Vagina (tissue), 2 donors: ENCODE measurements around the gene DNAJC16. TPM values are rescaled to one million over a fixed set of nuclear protein-coding genes. Genes with fewer than 3 reads are reported as not detected.
A peak's percentile ranks its signal among the peaks of the same experiment; 100 is the strongest.

Experiments used
- DNase-seq, 2 donors: peaks; one replicate each; pipeline ENCODE4 v3.0.0-alpha.2; 2017; ENCODE audit errors: extremely low spot score in 2 of 2
- H3K27ac ChIP-seq: fragments of 200-600 bp; sonication (generic); one replicate; pipeline ENCODE4 v1.5.1; 2019
- H3K27me3 ChIP-seq: fragments of 200-600 bp; sonication (generic); one replicate; pipeline ENCODE4 v1.5.1; 2019
- H3K36me3 ChIP-seq, 2 donors: fragments of 200-600 bp; sonication (generic); one replicate each; pipeline ENCODE4 v1.5.1; 2017 to 2019
- H3K4me1 ChIP-seq: fragments of 200-600 bp; sonication (generic); one replicate; pipeline ENCODE4 v1.5.1; 2019
- H3K4me3 ChIP-seq, 2 donors: fragments of 200-600 bp; sonication (generic); 1 replicate in 1 of 2; 2 replicates in 1 of 2; pipeline ENCODE4 v1.5.1; 2016 to 2019
- H3K9me3 ChIP-seq: fragments of 200-600 bp; sonication (generic); one replicate; pipeline ENCODE4 v1.5.1; 2019
- POLR2A ChIP-seq, 2 donors: fragments of 450-650 bp; IDR thresholded peaks; one replicate each; pipeline ENCODE4 v1.6.1; 2017; ENCODE audit warnings: antibody characterized with exemption in 2 of 2, mild to moderate bottlenecking in 2 of 2, moderate library complexity in 2 of 2
- POLR2AphosphoS5 ChIP-seq, 2 donors: sonication (generic); formaldehyde crosslinking; IDR thresholded peaks; one replicate each; pipeline ENCODE4 v1.9.0; 2017; ENCODE audit warnings: antibody characterized with exemption in 2 of 2, mild to moderate bottlenecking in 2 of 2, low read depth in 1 of 2; ENCODE audit not compliant: insufficient read depth in 1 of 2
- intact Hi-C: fragments of 100-400 bp; cut with DNase I; formaldehyde crosslinking; loops from one replicate; pipeline ENCODE4 v1.15.1; 2023
- small RNA-seq: library from RNA; depleted of rRNA; stranded (forward); fragments of <200 nt; gene quantifications from one replicate; pipeline ENCODE3, GENCODE V24; 2016
- total RNA-seq: library from RNA; depleted of rRNA; stranded (reverse); fragments of >200 nt; gene quantifications from one replicate; pipeline ENCODE4 v1.2.3, GENCODE V29; 2016
- TF ChIP-seq, protein P1 (sequence below), 3 experiments: fragments of 450-650 bp in 2 of 3; fragments of 200-600 bp in 1 of 3; sonication (generic) in 1 of 3; IDR thresholded peaks; one replicate each; pipeline ENCODE4 v1.5.1; 2017 to 2019; ENCODE audit warnings: antibody characterized with exemption in 3 of 3, mild to moderate bottlenecking in 2 of 3, moderate library complexity in 2 of 3

The DNAJC16 gene
- total RNA-seq, 1 donor from 2014 or later: 29.5 TPM

DNA sequence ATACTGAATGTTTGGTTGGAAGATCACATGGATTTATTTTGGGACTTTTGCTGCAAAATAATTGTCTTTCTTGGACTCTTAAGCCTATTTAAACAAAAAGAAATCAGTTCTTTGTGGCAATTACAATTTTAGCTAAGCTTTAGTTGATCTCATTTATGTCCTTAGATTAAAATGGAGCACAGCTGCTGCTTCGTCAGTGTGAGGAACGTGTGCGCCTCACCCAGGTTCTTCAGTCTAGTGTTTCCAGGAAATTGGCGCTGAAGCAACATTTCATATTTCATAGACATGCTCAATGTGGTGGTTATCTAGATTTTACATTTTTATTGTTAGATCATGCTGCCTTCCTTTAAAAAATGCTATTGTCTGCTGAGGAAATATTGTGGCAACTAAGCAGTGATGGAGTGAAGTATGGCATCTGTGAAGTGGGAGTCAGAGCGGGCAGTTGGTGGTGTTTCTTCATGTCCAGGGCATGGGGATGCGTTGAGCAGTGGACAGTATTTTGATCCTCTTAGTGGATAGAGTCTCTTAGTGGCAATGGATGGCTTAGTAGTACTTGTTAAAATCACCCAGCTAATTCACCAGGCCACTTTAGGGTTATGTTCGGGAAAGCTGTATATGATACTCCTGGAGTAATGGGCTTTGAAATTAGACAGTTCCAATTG lies 96.2 kb downstream of the DNAJC16 start:
- Histone ChIP-seq H3K4me3 (no peak overlapping the region), H3K9me3 (no peaks in the 10 kb centered on the region), H3K27ac (peak overlapping the region; percentile 30), H3K36me3 (peaks cover 0 to 8% of the 10 kb centered on the region in 2 donors), H3K4me1 (peaks cover 75% of the 10 kb centered on the region), H3K27me3 (no peaks in the 10 kb centered on the region)
- intact Hi-C loops: no loop called here
- TF ChIP-seq, protein P1, sequence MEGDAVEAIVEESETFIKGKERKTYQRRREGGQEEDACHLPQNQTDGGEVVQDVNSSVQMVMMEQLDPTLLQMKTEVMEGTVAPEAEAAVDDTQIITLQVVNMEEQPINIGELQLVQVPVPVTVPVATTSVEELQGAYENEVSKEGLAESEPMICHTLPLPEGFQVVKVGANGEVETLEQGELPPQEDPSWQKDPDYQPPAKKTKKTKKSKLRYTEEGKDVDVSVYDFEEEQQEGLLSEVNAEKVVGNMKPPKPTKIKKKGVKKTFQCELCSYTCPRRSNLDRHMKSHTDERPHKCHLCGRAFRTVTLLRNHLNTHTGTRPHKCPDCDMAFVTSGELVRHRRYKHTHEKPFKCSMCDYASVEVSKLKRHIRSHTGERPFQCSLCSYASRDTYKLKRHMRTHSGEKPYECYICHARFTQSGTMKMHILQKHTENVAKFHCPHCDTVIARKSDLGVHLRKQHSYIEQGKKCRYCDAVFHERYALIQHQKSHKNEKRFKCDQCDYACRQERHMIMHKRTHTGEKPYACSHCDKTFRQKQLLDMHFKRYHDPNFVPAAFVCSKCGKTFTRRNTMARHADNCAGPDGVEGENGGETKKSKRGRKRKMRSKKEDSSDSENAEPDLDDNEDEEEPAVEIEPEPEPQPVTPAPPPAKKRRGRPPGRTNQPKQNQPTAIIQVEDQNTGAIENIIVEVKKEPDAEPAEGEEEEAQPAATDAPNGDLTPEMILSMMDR (IDR thresholded peaks at IDR 0.05): no peak
- TF ChIP-seq POLR2A (IDR thresholded peaks at IDR 0.05): no peak
- no peak for TF ChIP-seq POLR2AphosphoS5 (IDR thresholded peaks at IDR 0.05; ENCODE audit: insufficient read depth in 1 of 2, low read depth in 1 of 2)
- no peak for DNase-seq

DNA sequence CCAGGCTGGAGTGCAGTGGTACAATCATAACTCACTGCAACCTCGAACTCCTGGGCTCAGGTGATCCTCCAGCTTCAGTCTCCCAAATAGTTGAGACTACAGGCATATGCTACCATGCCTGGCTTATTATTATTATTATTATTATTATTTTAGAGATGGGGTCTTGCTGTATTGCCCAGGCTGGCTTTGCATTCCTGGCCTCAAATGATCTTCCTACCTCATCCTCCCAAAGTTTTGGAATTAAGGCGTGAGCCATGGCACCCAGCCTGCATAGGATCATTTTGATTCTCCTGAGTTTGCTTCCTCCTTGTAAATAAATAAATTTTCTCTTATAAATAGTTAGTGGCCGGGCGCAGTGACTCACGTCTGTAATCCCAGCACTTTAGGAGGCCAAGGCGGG lies 96.8 kb downstream of the DNAJC16 start:
- intact Hi-C loops: no loop called here
- Histone ChIP-seq H3K27ac (no peak overlapping the region), H3K4me1 (peaks cover 81% of the 10 kb centered on the region)

DNA sequence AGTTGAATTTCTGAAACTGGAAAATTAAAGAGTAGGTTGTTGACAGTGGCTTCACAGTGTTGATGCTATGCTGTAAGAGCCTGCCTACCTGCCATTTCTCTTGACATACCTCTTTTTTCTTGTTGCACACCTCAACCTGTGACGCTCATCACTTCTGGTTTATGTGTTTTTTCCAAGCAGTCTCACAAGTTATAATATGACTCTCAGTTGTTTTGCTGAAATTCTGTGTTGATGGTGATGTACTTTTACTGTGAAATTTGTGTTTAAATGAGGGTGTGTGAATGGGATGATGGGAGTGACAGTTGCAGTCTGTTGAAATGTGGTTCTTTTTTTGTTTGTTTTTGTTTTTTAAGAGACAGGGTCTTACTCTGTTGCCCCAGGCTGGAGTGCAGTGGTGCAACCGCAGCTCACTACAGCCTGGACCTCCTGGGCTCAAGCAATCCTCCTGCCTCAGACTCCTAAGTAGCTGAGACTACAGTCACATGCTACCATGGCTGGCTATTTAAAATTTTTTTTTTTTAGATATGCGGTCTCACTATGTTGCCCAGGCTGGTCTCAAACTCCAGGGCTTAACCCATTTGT lies 97.6 kb downstream of the DNAJC16 start:
- peaks cover 0 to 8% of the 10 kb centered on the region in 2 donors for H3K36me3 ChIP-seq
- H3K27me3 ChIP-seq: no peaks in the 10 kb centered on the region
- no peak for TF ChIP-seq POLR2AphosphoS5 (IDR thresholded peaks at IDR 0.05; ENCODE audit: insufficient read depth in 1 of 2, low read depth in 1 of 2)
- TF ChIP-seq, protein P1 (IDR thresholded peaks at IDR 0.05): no peak
- TF ChIP-seq POLR2A (IDR thresholded peaks at IDR 0.05): no peak
- H3K4me1 ChIP-seq: peaks cover 79% of the 10 kb centered on the region
- no peak overlapping the region for H3K4me3 ChIP-seq
- intact Hi-C loops: no loop called here
- H3K9me3 ChIP-seq: no peaks in the 10 kb centered on the region
- no peak overlapping the region for H3K27ac ChIP-seq
- DNase-seq: no peak

More for the DNA sequence above, 96.8 kb downstream of the DNAJC16 start:
- Histone ChIP-seq H3K4me3 (no peak overlapping the region), H3K9me3 (no peaks in the 10 kb centered on the region), H3K27me3 (no peaks in the 10 kb centered on the region), H3K36me3 (peaks cover 0 to 8% of the 10 kb centered on the region in 2 donors)
- no peak for TF ChIP-seq POLR2AphosphoS5 (IDR thresholded peaks at IDR 0.05; ENCODE audit: insufficient read depth in 1 of 2, low read depth in 1 of 2)
- TF ChIP-seq, protein P1 (IDR thresholded peaks at IDR 0.05): no peak
- no peak for TF ChIP-seq POLR2A (IDR thresholded peaks at IDR 0.05)
- no peak for DNase-seq

DNA sequence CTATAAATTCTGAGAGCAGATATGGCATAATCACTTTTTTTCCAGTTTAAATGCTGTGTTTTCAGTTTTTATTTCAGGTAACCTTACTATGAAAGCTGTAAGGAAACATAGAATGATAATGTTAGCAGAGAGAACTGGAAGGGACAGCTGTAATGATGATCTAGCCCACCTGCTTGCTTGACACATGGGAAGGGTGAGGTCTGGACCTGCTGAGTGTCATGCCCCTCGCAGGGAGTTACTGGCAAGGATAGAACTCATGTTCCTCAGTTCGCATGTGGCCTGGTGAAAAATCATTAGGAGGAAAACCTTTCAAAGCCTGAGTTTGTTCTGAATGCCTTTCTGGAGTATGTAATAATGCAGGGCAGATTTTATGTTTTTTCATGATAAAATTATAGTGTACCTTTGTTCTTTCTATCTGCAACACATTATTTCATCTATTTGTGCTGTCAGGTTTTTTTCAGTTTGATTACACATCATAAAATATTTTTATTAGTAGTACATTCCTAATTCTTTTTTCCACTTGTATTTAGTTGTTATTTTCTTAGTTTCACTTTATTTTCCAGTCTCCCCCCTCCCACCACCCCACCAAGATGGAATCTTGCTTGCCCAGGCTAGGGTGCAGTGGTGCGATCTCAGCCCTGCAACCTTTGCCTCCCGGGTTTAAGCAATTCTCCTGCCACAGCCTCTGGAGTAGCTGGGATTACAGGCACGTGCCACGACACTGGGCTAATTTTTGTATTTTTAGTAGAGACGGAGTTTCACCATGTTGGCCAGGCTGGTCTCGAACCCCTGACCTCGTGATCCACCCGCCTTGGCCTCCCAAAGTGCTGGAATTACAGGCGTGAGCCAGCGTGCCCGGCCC lies 98.6 kb downstream of the DNAJC16 start:
- Histone ChIP-seq H3K9me3 (no peaks in the 10 kb centered on the region), H3K4me3 (no peak overlapping the region), H3K36me3 (peaks cover 0 to 9% of the 10 kb centered on the region in 2 donors), H3K4me1 (peaks cover 69% of the 10 kb centered on the region), H3K27ac (no peak overlapping the region), H3K27me3 (no peaks in the 10 kb centered on the region)
- no peak for DNase-seq
- intact Hi-C loops: no loop called here
- TF ChIP-seq POLR2A (IDR thresholded peaks at IDR 0.05) (no peak), POLR2AphosphoS5 (IDR thresholded peaks at IDR 0.05; ENCODE audit: insufficient read depth in 1 of 2, low read depth in 1 of 2) (no peak)
- TF ChIP-seq, protein P1 (IDR thresholded peaks at IDR 0.05): no peak

Small RNAs within 50 kb of the gene (small RNA-seq; reads per million reads assigned to genes)
- gene CD24P1 (not detected), gene RNU7-179P (not detected), gene SCARNA21B (not detected)

Other genes with a start within 250 kb of the DNAJC16 start
- gene EFHD2, start 117.0 kb upstream of the DNAJC16 start, total RNA-seq: 57.2 TPM
- not detected for gene CTRC, start 88.4 kb upstream of the DNAJC16 start, total RNA-seq
- not detected for gene CELA2A, start 70.1 kb upstream of the DNAJC16 start, total RNA-seq
- gene CELA2B, start 50.7 kb upstream of the DNAJC16 start, total RNA-seq: not detected
- gene CASP9, start 2.6 kb upstream of the DNAJC16 start, total RNA-seq: 22.1 TPM
- gene AGMAT, start 58.2 kb downstream of the DNAJC16 start, total RNA-seq: 1.5 TPM
- 59.2 TPM for gene DDI2, start 90.6 kb downstream of the DNAJC16 start, total RNA-seq
- gene PLEKHM2, start 157.5 kb downstream of the DNAJC16 start, total RNA-seq: 56.2 TPM
- gene SLC25A34, start 209.4 kb downstream of the DNAJC16 start, total RNA-seq: 3.2 TPM
- not detected for gene TMEM82, start 215.7 kb downstream of the DNAJC16 start, total RNA-seq
- gene FBLIM1, start 231.9 kb downstream of the DNAJC16 start, total RNA-seq: 45.2 TPM